ENCODE results near the gene RANBP10. TPM values are rescaled to one million over a fixed set of nuclear protein-coding genes. Genes with fewer than 3 reads are reported as not detected.

RANBP10 gene
- total and polyA plus RNA-seq, 2 experiments from 2014 or later = 8.0 to 13.6 TPM

DNA sequence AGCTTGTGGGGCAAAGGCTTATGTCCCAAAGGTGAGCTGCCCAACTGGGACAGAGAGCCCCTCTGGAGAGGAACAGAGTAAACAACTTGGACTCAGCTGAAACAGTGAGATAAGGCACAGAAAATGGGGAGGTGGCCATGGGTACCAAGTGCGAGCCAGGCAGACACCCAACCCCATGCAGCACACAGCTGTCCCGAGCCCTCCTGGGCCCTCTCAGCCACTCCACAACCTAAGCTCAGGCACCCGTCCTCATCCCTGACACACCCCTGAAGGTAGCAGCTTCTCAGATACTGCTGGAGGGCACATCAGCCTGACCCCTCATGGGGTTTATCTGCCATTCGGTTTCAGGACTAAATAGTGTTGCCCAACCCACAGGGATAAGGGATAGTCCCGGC is 82.5 kb downstream of the RANBP10 start:
- peaks cover 3% of the 10 kb centered on the region for H3K36me3 ChIP-seq
- H3K4me1 ChIP-seq (ENCODE audit: low read depth) = no peaks in the 10 kb centered on the region
- H3K27ac ChIP-seq = no peak overlapping the region
- H3K9me3 ChIP-seq (ENCODE audit: low read depth) = no peaks in the 10 kb centered on the region
- H3K27me3 ChIP-seq = peaks cover 84% of the 10 kb centered on the region
- no peak for DNase-seq (ENCODE audit: low read depth in 1 of 2, low spot score in 1 of 2)
- TF ChIP-seq, protein P1, sequence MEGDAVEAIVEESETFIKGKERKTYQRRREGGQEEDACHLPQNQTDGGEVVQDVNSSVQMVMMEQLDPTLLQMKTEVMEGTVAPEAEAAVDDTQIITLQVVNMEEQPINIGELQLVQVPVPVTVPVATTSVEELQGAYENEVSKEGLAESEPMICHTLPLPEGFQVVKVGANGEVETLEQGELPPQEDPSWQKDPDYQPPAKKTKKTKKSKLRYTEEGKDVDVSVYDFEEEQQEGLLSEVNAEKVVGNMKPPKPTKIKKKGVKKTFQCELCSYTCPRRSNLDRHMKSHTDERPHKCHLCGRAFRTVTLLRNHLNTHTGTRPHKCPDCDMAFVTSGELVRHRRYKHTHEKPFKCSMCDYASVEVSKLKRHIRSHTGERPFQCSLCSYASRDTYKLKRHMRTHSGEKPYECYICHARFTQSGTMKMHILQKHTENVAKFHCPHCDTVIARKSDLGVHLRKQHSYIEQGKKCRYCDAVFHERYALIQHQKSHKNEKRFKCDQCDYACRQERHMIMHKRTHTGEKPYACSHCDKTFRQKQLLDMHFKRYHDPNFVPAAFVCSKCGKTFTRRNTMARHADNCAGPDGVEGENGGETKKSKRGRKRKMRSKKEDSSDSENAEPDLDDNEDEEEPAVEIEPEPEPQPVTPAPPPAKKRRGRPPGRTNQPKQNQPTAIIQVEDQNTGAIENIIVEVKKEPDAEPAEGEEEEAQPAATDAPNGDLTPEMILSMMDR (IDR thresholded peaks at IDR 0.05; ENCODE audit: low read depth, low read length) = no peak
- H3K4me3 ChIP-seq = no peak overlapping the region

DNA sequence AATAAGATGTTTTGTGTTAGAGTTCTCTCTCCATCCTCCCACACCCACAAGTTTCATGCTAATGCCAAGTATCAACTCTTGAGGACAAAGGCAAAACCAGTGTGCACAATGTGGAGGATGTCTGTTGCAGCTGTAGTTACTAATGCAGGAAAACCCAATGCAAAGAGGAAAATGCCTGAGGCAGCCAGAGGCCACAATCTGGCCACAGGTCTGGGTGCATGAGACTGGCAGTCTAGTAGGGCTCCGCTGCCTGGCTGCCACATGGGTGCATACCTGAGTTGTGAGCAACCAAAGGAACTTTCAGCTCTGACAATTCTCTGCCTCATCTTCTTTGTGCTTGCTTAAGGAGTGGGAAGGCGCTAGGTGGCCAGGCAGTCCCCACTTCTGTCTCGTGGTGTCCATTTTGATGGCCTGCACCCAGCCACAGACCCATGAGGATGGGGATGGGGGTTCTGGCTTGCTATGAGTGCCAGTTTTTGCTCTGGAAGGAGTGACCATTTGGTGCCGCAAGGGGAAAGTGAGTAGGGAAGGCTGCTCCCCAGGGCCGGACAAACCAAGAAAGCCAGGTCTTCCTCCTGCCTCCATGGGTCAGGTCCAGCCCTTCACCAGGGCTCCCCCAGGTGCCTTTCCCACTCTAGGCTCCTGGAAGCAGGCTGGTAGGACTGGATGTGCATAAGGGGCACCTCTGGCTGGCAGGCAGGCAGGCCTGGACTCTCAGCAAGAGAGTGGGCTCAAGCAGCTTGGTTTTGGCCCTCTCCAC is 83.0 kb downstream of the RANBP10 start:
- H3K36me3 ChIP-seq = peaks cover 3% of the 10 kb centered on the region
- H3K4me1 ChIP-seq (ENCODE audit: low read depth) = no peaks in the 10 kb centered on the region
- TF ChIP-seq, protein P1 (IDR thresholded peaks at IDR 0.05; ENCODE audit: low read depth, low read length) = no peak
- H3K27me3 ChIP-seq = peaks cover 82% of the 10 kb centered on the region
- H3K4me3 ChIP-seq = no peak overlapping the region
- H3K9me3 ChIP-seq (ENCODE audit: low read depth) = no peaks in the 10 kb centered on the region
- H3K27ac ChIP-seq = no peak overlapping the region
- DNase-seq (ENCODE audit: low read depth in 1 of 2, low spot score in 1 of 2) = no peak

DNA sequence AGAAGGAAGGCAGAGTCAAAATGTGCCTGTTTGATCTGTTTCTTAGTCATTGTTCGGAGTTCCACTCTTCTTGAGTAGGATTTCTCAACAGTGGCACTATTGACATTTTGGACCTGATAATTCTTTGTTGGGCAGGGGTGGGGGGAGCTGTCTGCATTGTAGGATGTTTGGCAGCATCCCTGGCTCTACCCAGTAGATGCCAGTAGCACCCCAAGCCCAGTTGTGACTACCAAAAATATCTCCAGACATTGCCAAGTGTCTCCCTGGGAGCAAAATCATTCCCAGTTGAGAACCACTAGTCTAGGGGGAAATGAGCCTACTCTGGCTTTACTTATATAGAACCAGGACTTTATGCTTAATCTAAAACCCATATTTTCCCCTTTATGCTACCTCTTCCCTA is 86.1 kb downstream of the RANBP10 start:
- DNase-seq (ENCODE audit: low read depth in 1 of 2, low spot score in 1 of 2) = no peak
- no peak overlapping the region for H3K4me3 ChIP-seq
- H3K36me3 ChIP-seq = peaks cover 3% of the 10 kb centered on the region
- no peaks in the 10 kb centered on the region for H3K9me3 ChIP-seq (ENCODE audit: low read depth)
- TF ChIP-seq, protein P1 (IDR thresholded peaks at IDR 0.05; ENCODE audit: low read depth, low read length) = no peak
- no peaks in the 10 kb centered on the region for H3K4me1 ChIP-seq (ENCODE audit: low read depth)
- H3K27ac ChIP-seq = no peak overlapping the region
- peaks cover 82% of the 10 kb centered on the region for H3K27me3 ChIP-seq

DNA sequence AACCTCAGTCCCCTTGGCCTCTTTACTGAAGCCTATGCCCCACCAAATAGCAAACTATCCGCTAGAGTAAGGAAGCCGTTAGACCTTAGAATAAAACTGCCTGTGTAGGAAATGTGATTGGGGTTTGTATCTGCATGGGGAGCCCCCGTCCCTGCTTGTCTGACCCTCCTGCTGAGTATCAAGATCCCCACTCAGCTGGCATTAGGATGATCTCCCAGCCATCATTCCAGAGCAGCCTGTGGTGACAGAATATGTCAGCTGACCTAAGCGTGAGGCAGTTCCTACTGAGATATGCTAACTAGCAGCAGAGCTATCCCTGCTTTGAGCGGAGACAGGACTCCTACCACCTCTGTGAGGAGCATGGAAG is 86.6 kb downstream of the RANBP10 start:
- peak; percentile 28 to 58 for DNase-seq (ENCODE audit: low read depth in 1 of 2, low spot score in 1 of 2)
- Histone ChIP-seq H3K9me3 (ENCODE audit: low read depth) (no peaks in the 10 kb centered on the region), H3K36me3 (no peaks in the 10 kb centered on the region), H3K4me1 (ENCODE audit: low read depth) (no peaks in the 10 kb centered on the region), H3K4me3 (peak overlapping the region; percentile 95), H3K27me3 (peaks cover 82% of the 10 kb centered on the region), H3K27ac (no peak overlapping the region)
- TF ChIP-seq, protein P1 (IDR thresholded peaks at IDR 0.05; ENCODE audit: low read depth, low read length) = no peak

DNA sequence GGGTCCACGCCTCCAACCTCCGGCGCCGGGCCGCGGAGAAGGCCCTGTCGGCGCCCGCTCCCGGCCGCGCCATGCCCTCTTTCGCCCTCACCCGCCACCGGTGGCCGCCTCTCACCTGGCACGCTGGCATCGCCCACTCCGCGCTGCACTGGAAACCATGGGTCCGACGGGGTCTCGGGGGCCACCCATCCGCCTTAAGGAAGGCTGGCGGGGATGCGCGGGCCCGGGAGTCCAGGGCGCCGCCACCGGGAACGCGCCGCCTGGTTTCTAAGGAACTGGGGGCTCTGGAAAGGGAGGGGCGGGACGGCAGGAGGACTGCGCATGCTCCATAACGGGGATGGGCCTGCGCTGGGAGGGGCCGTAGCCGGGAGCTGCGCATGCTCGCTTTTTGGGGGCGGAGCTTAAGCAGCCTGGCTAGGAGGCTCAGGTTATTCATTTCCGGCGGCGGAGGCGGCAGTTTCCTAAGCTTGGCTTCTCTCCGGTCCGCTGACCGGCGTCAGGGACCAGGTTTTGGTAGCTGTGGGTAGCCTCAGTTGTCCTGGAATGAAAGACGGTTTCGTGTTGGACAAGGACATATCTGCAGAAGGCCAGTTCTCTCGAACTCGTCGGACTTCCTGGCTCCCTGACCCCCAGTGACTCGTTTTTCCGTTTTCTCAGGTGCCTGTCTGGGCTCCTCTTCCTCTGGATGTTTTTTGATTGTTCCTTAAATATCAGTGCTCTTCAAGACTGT is 87.1 kb downstream of the RANBP10 start, which contains the start of gene GFOD2:
TSS of gene GFOD2 (minus strand) at position 269 of the 730 bp plus-strand sequence. CDS start 33,601 bp downstream, outside the sequence.
- TF ChIP-seq, protein P1 (IDR thresholded peaks at IDR 0.05; ENCODE audit: low read depth, low read length) = no peak
- Histone ChIP-seq H3K36me3 (no peaks in the 10 kb centered on the region), H3K4me1 (ENCODE audit: low read depth) (no peaks in the 10 kb centered on the region), H3K27me3 (peaks cover 81% of the 10 kb centered on the region), H3K9me3 (ENCODE audit: low read depth) (no peaks in the 10 kb centered on the region), H3K27ac (no peak within 1 kb of the TSS), H3K4me3 (peak within 1 kb of the TSS; percentile 95)
- peak; percentile 95 to 96 for DNase-seq (ENCODE audit: low read depth in 1 of 2, low spot score in 1 of 2)

Measured in cardiac muscle cell (in vitro differentiated cells and primary cell).